Stimulated activated CD8-positive, alpha-beta memory T cell treated with anti-CD3 and anti-CD28 coated beads, Interleukin-12 subunit alpha, Interleukin-12 subunit beta, amount 100 ng/mL, for 4 hours (primary cell): Measurements from ENCODE around the gene EIF4H.
"Not testable (repeated sequence)": the region's sequence is repeated elsewhere in the genome, so short reads cannot be mapped to it uniquely, and the experiment has no call there.

Experiments used
- DNase-seq: peaks from one replicate; pipeline ENCODE4 v3.0.0-alpha.2; 2020; ENCODE audit warnings: low read depth

The EIF4H gene

GRCh38 chr7:74175340-74175739 is 1.2 kb downstream of the EIF4H start:
- DNase-seq, result no peak

GRCh38 chr7:74176555-74176954 is 2.4 kb downstream of the EIF4H start:
- no peak for DNase-seq

GRCh38 chr7:74178632-74179031 is 4.5 kb downstream of the EIF4H start:
- DNase-seq, result no peak

GRCh38 chr7:74179935-74180604 is 5.9 kb downstream of the EIF4H start:
- DNase-seq, result no peak

- DNase-seq, result no peak
Measured at GRCh38 chr7:74180866-74181265, 6.7 kb downstream of the EIF4H start.

- DNase-seq, result no peak
Measured at GRCh38 chr7:74181821-74182220, 7.7 kb downstream of the EIF4H start.

GRCh38 chr7:74182453-74183090 is 8.4 kb downstream of the EIF4H start:
- no peak for DNase-seq

GRCh38 chr7:74183142-74183541 is 9.0 kb downstream of the EIF4H start:
- DNase-seq, result no peak

- DNase-seq, result no peak
Measured at GRCh38 chr7:74183653-74184450, 9.7 kb downstream of the EIF4H start.

- no peak for DNase-seq
Measured at GRCh38 chr7:74185016-74185415, 10.9 kb downstream of the EIF4H start.

GRCh38 chr7:74185636-74186035 is 11.5 kb downstream of the EIF4H start:
- DNase-seq, result no peak

- no peak for DNase-seq
Measured at GRCh38 chr7:74187915-74188675, 13.9 kb downstream of the EIF4H start.

GRCh38 chr7:74190259-74190658 is 16.1 kb downstream of the EIF4H start:
- no peak for DNase-seq

- DNase-seq, result no peak
Measured at GRCh38 chr7:74191231-74191630, 17.1 kb downstream of the EIF4H start.

GRCh38 chr7:74193054-74193453 is 18.9 kb downstream of the EIF4H start:
- no peak for DNase-seq

GRCh38 chr7:74193913-74194312 is 19.8 kb downstream of the EIF4H start:
- no peak for DNase-seq

GRCh38 chr7:74194686-74195085 is 20.5 kb downstream of the EIF4H start:
- DNase-seq, result no peak

GRCh38 chr7:74195139-74195860 is 21.1 kb downstream of the EIF4H start:
- not testable (repeated sequence) for DNase-seq

- not testable (repeated sequence) for DNase-seq
Measured at GRCh38 chr7:74195968-74196654, 22.0 kb downstream of the EIF4H start.

- DNase-seq, result no peak
Measured at GRCh38 chr7:74197449-74198124, 23.4 kb downstream of the EIF4H start.
